HG03095 (cell line): ENCODE measurements around the gene STARD5.
A peak's percentile ranks its signal among the peaks of the same experiment; 100 is the strongest.
"Not testable (repeated sequence)": the region's sequence is repeated elsewhere in the genome, so short reads cannot be mapped to it uniquely, and the experiment has no call there.

Source experiments
- ATAC-seq: cut with Tn5 transposase; IDR thresholded peaks from one replicate; pipeline ENCODE4 v1.9.1; 2021; ENCODE audit warnings: moderate library complexity; ENCODE audit not compliant: unreplicated experiment

Gene STARD5

GRCh38 chr15:81323944-81324881 lies at the start of gene STARD5:
Gene STARD5, minus strand, starts transcription at chr15:81324141. Its CDS starts 42 bp downstream, at chr15:81324099.
- ATAC-seq, result peak; percentile 99

- ATAC-seq, result no peak
Measured at GRCh38 chr15:81373176-81373575, 49.2 kb upstream of the STARD5 start.

GRCh38 chr15:81372575-81372974 lies 48.6 kb upstream of the STARD5 start:
- ATAC-seq, result no peak

- no peak for ATAC-seq
Measured at GRCh38 chr15:81363718-81364500, 40.0 kb upstream of the STARD5 start.

- no peak for ATAC-seq
Measured at GRCh38 chr15:81363276-81363675, 39.3 kb upstream of the STARD5 start.

GRCh38 chr15:81362790-81363189 lies 38.8 kb upstream of the STARD5 start:
- ATAC-seq, result no peak

- ATAC-seq, result no peak
Measured at GRCh38 chr15:81361891-81362290, 38.0 kb upstream of the STARD5 start.

GRCh38 chr15:81360491-81360890 lies 36.5 kb upstream of the STARD5 start:
- ATAC-seq, result no peak

- ATAC-seq, result no peak
Measured at GRCh38 chr15:81358248-81358647, 34.3 kb upstream of the STARD5 start.

- no peak for ATAC-seq
Measured at GRCh38 chr15:81357180-81357686, 33.3 kb upstream of the STARD5 start.

GRCh38 chr15:81356252-81356651 lies 32.3 kb upstream of the STARD5 start:
- ATAC-seq, result no peak

- ATAC-seq, result no peak
Measured at GRCh38 chr15:81351651-81352050, 27.7 kb upstream of the STARD5 start.

GRCh38 chr15:81349271-81349670 lies 25.3 kb upstream of the STARD5 start:
- no peak for ATAC-seq

GRCh38 chr15:81348691-81349090 lies 24.8 kb upstream of the STARD5 start:
- ATAC-seq, result not testable (repeated sequence)

GRCh38 chr15:81347910-81348309 lies 24.0 kb upstream of the STARD5 start:
- ATAC-seq, result no peak

GRCh38 chr15:81346611-81347010 lies 22.7 kb upstream of the STARD5 start:
- ATAC-seq, result no peak

- ATAC-seq, result no peak
Measured at GRCh38 chr15:81343371-81343770, 19.4 kb upstream of the STARD5 start.

- no peak for ATAC-seq
Measured at GRCh38 chr15:81341351-81341750, 17.4 kb upstream of the STARD5 start.

- no peak for ATAC-seq
Measured at GRCh38 chr15:81339851-81340250, 15.9 kb upstream of the STARD5 start.

GRCh38 chr15:81339321-81339720 lies 15.4 kb upstream of the STARD5 start:
- ATAC-seq, result no peak

GRCh38 chr15:81338170-81339007 lies 14.4 kb upstream of the STARD5 start:
- no peak for ATAC-seq
